H1 (cell line): ENCODE data around the gene IFITM10.

Experiments
- CEBPB ChIP-seq: IDR thresholded peaks from 2 replicates; pipeline ENCODE4 v1.6.1; 2012; ENCODE audit warnings: low read depth, low read length
- CTCF ChIP-seq, 3 experiments: IDR thresholded peaks; 1 replicate in 2 of 3; 2 replicates in 1 of 3; pipeline versions ENCODE4 v1.5.1 to v1.6.1; 2011; ENCODE audit warnings: low read length in 3 of 3, mild to moderate bottlenecking in 3 of 3, inconsistent platforms in 2 of 3, low read depth in 1 of 3, moderate library complexity in 1 of 3; ENCODE audit not compliant: insufficient read depth in 1 of 3; ENCODE audit errors: control extremely low read depth in 1 of 3
- EZH2 ChIP-seq: fragments of 200-600 bp; sonication (generic); IDR thresholded peaks from 2 replicates; pipeline ENCODE4 v1.7.1; 2012; ENCODE audit warnings: low read depth, mild to moderate bottlenecking, moderate library complexity, low read length, inconsistent platforms; ENCODE audit not compliant: severe bottlenecking
- JUN ChIP-seq: IDR thresholded peaks from 2 replicates; pipeline ENCODE4 v1.6.1; 2011; ENCODE audit warnings: low read depth, mild to moderate bottlenecking, improper control_type of control experiment, low read length
- POLR2A ChIP-seq, 2 experiments: IDR thresholded peaks; 1 replicate in 1 of 2; 2 replicates in 1 of 2; pipeline ENCODE4 v1.6.1; 2011; ENCODE audit warnings: low read depth in 2 of 2, low read length in 2 of 2, mild to moderate bottlenecking in 2 of 2; ENCODE audit errors: control extremely low read depth in 1 of 2
- RAD21 ChIP-seq, 2 experiments: IDR thresholded peaks in 1 of 2; conservative IDR thresholded peaks in 1 of 2; 2 replicates each; pipeline ENCODE4 v1.6.1; 2011; ENCODE audit warnings: low read depth in 2 of 2, low read length in 2 of 2, improper control_type of control experiment in 1 of 2, inconsistent platforms in 1 of 2, mild to moderate bottlenecking in 1 of 2, moderate library complexity in 1 of 2
- RBBP5 ChIP-seq: IDR thresholded peaks from 2 replicates; pipeline ENCODE4 v1.7.1; 2012; ENCODE audit warnings: low read depth, mild to moderate bottlenecking, inconsistent platforms, low read length, moderate library complexity, borderline replicate concordance
- SIN3A ChIP-seq, 2 experiments: IDR thresholded peaks in 1 of 2; conservative IDR thresholded peaks in 1 of 2; 2 replicates each; pipeline ENCODE4 v1.6.1; 2011 to 2012; ENCODE audit warnings: low read length in 2 of 2, improper control_type of control experiment in 1 of 2, low read depth in 1 of 2, mild to moderate bottlenecking in 1 of 2
- SUZ12 ChIP-seq: fragments of 200-600 bp; sonication (generic); IDR thresholded peaks from 2 replicates; pipeline ENCODE4 v1.6.1; 2012; ENCODE audit warnings: mild to moderate bottlenecking, inconsistent platforms, low read length, moderate library complexity, mixed read lengths
- YY1 ChIP-seq: IDR thresholded peaks from 2 replicates; pipeline ENCODE4 v1.6.1; 2011; ENCODE audit warnings: low read depth, mild to moderate bottlenecking, low read length
- TF ChIP-seq, protein P1 (sequence below): IDR thresholded peaks from 2 replicates; pipeline ENCODE4 v1.6.1; 2012; ENCODE audit warnings: inconsistent platforms

GRCh38 chr11:1776331-1776851, 26.0 kb upstream of the IFITM10 start:
- TF ChIP-seq YY1 (no peak), JUN (no peak), CTCF (IDR thresholded peaks at IDR 0.05; ENCODE audit: control extremely low read depth in 1 of 3, insufficient read depth in 1 of 3, low read depth in 1 of 3, low read length in 3 of 3) (no peak), EZH2 (no peak), RBBP5 (no peak), SIN3A (conservative IDR thresholded peaks at IDR 0.05 in 1 of 2, IDR thresholded peaks at IDR 0.05 in 1 of 2; ENCODE audit: low read depth in 1 of 2, low read length in 2 of 2) (no peak), CEBPB (no peak), RAD21 (IDR thresholded peaks at IDR 0.05 in 1 of 2, conservative IDR thresholded peaks at IDR 0.05 in 1 of 2; ENCODE audit: low read depth in 2 of 2, low read length in 2 of 2) (no peak), POLR2A (IDR thresholded peaks at IDR 0.05; ENCODE audit: control extremely low read depth in 1 of 2, low read depth in 2 of 2, low read length in 2 of 2) (no peak), SUZ12 (no peak)
- TF ChIP-seq, protein P1, sequence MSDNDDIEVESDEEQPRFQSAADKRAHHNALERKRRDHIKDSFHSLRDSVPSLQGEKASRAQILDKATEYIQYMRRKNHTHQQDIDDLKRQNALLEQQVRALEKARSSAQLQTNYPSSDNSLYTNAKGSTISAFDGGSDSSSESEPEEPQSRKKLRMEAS, result no peak
